ENCODE results near the gene MRPL37.

DNA sequence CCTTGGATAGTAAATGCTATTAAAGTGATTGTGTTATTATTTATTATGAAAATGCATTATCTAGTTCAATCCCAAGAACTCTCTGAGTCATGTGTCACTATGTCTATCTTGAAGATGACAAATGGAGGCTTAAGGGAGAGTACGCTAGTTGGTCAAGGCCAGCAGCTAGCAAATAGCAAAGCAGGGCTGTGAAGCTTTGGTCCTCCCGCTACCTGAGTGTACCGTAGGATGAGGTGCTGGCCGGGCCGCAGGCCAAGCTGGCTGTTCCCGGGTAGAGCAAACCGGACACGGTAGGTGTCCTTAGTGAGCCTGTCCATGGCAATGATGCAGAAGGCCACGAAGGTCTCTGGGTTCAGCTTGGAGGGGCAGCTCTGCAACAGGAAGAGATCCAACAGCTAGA is 9.4 kb upstream of the MRPL37 start:
- TF ChIP-seq, protein P1, sequence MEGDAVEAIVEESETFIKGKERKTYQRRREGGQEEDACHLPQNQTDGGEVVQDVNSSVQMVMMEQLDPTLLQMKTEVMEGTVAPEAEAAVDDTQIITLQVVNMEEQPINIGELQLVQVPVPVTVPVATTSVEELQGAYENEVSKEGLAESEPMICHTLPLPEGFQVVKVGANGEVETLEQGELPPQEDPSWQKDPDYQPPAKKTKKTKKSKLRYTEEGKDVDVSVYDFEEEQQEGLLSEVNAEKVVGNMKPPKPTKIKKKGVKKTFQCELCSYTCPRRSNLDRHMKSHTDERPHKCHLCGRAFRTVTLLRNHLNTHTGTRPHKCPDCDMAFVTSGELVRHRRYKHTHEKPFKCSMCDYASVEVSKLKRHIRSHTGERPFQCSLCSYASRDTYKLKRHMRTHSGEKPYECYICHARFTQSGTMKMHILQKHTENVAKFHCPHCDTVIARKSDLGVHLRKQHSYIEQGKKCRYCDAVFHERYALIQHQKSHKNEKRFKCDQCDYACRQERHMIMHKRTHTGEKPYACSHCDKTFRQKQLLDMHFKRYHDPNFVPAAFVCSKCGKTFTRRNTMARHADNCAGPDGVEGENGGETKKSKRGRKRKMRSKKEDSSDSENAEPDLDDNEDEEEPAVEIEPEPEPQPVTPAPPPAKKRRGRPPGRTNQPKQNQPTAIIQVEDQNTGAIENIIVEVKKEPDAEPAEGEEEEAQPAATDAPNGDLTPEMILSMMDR (IDR thresholded peaks at IDR 0.05) = no peak
- no peak for TF ChIP-seq POLR2A (IDR thresholded peaks at IDR 0.05)

Data from adrenal gland (tissue), 5 donors.